HepG2 (cell line): ENCODE measurements around the gene DDX23. TPM values are rescaled to one million over a fixed set of nuclear protein-coding genes. Genes with fewer than 3 reads are reported as not detected.

ENCODE experiments used
- KIAA2018 ChIP-seq: sonication (generic); formaldehyde crosslinking; IDR thresholded peaks from 2 replicates; pipeline ENCODE4 v1.5.0; 2020; ENCODE audit warnings: mild to moderate bottlenecking, missing genetic modification reagents, borderline replicate concordance
- NPAS2 ChIP-seq: sonication (generic); formaldehyde crosslinking; IDR thresholded peaks from 2 replicates; pipeline ENCODE4 v1.8.0; 2022; ENCODE audit warnings: mild to moderate bottlenecking, missing genetic modification reagents, borderline replicate concordance
- XRCC5 ChIP-seq: fragments of 200-400 bp; formaldehyde crosslinking; optimal IDR thresholded peaks from 2 replicates; pipeline ENCODE3; 2017; ENCODE audit warnings: mild to moderate bottlenecking, low read length
- ZFP90 ChIP-seq: sonication (generic); formaldehyde crosslinking; IDR thresholded peaks from 2 replicates; pipeline ENCODE4 v1.8.0; 2022; ENCODE audit warnings: missing genetic modification reagents, mild to moderate bottlenecking, inconsistent platforms, borderline replicate concordance
- ZNF292 ChIP-seq: sonication (generic); formaldehyde crosslinking; IDR thresholded peaks from 2 replicates; pipeline ENCODE4 v1.8.1; 2022; ENCODE audit warnings: mild to moderate bottlenecking, low read depth, missing genetic modification reagents, borderline replicate concordance
- ZNF333 ChIP-seq: sonication (generic); formaldehyde crosslinking; IDR thresholded peaks from 2 replicates; pipeline ENCODE4 v1.4.0; 2020; ENCODE audit warnings: mild to moderate bottlenecking, missing genetic modification reagents, borderline replicate concordance
- ZNF510 ChIP-seq: sonication (generic); formaldehyde crosslinking; IDR thresholded peaks from 2 replicates; pipeline ENCODE4 v1.4.0; 2020; ENCODE audit warnings: low read depth, mild to moderate bottlenecking, missing genetic modification reagents
- ZNF570 ChIP-seq: sonication (generic); formaldehyde crosslinking; IDR thresholded peaks from 2 replicates; pipeline ENCODE4 v1.4.0; 2020; ENCODE audit warnings: mild to moderate bottlenecking, missing genetic modification reagents, borderline replicate concordance
- ZNF720 ChIP-seq: sonication (generic); formaldehyde crosslinking; IDR thresholded peaks from 2 replicates; pipeline ENCODE4 v1.4.0; 2020; ENCODE audit warnings: missing genetic modification reagents
- polyA plus RNA-seq, 8 experiments: library from polyadenylated mRNA; depleted of rRNA in 3 of 8; stranded (reverse) in 7 of 8; unstranded in 1 of 8; fragments of >200 nt; fragmentation: Illumina TruSeq in 4 of 8; extraction: Trizol in 4 of 8; gene quantifications; 2 replicates each; pipeline versions ENCODE4 v1.2.1 to v1.2.3, GENCODE V29; 2011 to 2016; ENCODE audit warnings: low read depth in 4 of 8, missing spikeins in 1 of 8, mixed read lengths in 1 of 8; ENCODE audit not compliant: insufficient read depth in 1 of 8
- total RNA-seq, 5 experiments: library from RNA; depleted of rRNA; stranded (reverse); fragments of >200 nt; fragmentation: Illumina TruSeq; extraction: Trizol; gene quantifications; 2 replicates each; pipeline ENCODE4 v1.2.3, GENCODE V29; 2016; ENCODE audit warnings: low read depth in 1 of 5
- TF ChIP-seq, protein P1 (sequence below), 2 experiments: sonication (generic) in 1 of 2; formaldehyde crosslinking in 1 of 2; IDR thresholded peaks; 2 replicates each; pipeline versions ENCODE4 v1.4.0 to v1.6.1; 2018 to 2020; ENCODE audit warnings: missing genetic modification reagents in 2 of 2, borderline replicate concordance in 1 of 2, low read depth in 1 of 2, mild to moderate bottlenecking in 1 of 2, missing biosample characterization in 1 of 2
- TF ChIP-seq, protein P2 (sequence below): sonication (generic); formaldehyde crosslinking; IDR thresholded peaks from 2 replicates; pipeline ENCODE4 v1.4.0; 2020; ENCODE audit warnings: missing genetic modification reagents, borderline replicate concordance

The DDX23 gene
- total and polyA plus RNA-seq, 2 of the 13 experiments (the other 11 are each of a cell fraction or from before 2014, with no cell fraction given), result 35.7 to 90.0 TPM

DNA sequence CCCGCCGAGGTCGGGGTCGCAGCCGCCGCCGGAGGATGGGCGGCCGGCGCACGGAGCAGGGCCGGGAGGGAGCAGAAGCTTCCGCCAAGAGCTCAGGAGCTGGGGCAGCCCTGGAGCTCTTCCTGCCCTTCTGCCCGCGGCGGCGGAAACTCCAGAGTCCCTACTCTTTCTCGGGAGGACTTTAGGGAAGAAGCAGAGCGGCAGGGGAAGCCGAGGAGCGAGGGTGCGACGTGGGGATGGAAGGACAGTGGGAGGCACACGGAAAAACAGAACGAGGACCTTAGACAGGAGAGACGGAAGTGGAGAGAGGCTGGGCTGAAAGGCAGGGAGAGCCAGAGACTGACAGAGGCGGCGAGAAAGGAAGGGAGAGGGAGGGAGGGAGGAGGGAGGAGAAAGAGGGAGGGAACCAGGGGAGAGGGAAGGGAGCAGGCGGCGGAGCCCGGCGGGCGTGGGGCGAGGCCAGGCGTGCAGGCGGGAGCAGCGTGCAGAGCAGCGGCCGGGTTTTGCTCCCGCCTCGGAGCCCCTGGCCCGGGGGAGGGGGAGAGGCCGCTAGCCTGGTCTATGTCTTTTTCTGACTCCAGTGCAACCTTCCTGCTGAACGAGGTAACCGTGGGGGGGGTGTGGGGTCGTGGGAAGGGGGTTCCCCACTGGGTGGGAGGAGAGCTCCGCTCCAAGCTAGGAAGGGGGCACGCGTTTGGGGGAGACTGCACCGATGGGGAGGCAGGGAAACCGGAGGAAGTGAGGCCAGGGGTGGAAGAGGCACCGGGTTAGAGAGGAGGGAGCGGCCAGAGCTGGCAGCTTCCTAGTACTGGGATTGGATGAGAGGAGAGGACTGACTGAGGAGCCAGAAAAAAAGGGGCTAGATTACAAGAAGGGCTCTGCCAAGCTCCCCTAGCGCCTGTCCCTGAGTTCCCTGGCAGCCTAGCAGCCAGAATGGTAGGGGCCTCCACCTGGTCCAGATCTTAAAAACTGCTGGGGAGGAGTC lies 36.5 kb downstream of the DDX23 start (continued):
- no peak for TF ChIP-seq ZNF292
- TF ChIP-seq ZNF570 (CRISPR knock-in tag), result no peak
- TF ChIP-seq NPAS2 (CRISPR knock-in tag), result no peak
- no peak for TF ChIP-seq ZFP90 (CRISPR knock-in tag)
- TF ChIP-seq ZNF333, result 0 out of 2 replicates have a peak, but pooled peaks have one; percentile 5
- TF ChIP-seq XRCC5, result no peak
- TF ChIP-seq, protein P1, sequence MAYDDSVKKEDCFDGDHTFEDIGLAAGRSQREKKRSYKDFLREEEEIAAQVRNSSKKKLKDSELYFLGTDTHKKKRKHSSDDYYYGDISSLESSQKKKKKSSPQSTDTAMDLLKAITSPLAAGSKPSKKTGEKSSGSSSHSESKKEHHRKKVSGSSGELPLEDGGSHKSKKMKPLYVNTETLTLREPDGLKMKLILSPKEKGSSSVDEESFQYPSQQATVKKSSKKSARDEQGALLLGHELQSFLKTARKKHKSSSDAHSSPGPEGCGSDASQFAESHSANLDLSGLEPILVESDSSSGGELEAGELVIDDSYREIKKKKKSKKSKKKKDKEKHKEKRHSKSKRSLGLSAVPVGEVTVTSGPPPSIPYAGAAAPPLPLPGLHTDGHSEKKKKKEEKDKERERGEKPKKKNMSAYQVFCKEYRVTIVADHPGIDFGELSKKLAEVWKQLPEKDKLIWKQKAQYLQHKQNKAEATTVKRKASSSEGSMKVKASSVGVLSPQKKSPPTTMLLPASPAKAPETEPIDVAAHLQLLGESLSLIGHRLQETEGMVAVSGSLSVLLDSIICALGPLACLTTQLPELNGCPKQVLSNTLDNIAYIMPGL (CRISPR knock-in tag; IDR thresholded peaks at IDR 0.05; ENCODE audit: borderline replicate concordance in 1 of 2, low read depth in 1 of 2), result peak in 1 of 2 experiments; percentile 59; a peak in 1 of 4 replicates
- TF ChIP-seq ZNF720 (CRISPR knock-in tag), result no peak
- no peak for TF ChIP-seq ZNF510
- TF ChIP-seq KIAA2018 (CRISPR knock-in tag), result no peak
- TF ChIP-seq, protein P2, sequence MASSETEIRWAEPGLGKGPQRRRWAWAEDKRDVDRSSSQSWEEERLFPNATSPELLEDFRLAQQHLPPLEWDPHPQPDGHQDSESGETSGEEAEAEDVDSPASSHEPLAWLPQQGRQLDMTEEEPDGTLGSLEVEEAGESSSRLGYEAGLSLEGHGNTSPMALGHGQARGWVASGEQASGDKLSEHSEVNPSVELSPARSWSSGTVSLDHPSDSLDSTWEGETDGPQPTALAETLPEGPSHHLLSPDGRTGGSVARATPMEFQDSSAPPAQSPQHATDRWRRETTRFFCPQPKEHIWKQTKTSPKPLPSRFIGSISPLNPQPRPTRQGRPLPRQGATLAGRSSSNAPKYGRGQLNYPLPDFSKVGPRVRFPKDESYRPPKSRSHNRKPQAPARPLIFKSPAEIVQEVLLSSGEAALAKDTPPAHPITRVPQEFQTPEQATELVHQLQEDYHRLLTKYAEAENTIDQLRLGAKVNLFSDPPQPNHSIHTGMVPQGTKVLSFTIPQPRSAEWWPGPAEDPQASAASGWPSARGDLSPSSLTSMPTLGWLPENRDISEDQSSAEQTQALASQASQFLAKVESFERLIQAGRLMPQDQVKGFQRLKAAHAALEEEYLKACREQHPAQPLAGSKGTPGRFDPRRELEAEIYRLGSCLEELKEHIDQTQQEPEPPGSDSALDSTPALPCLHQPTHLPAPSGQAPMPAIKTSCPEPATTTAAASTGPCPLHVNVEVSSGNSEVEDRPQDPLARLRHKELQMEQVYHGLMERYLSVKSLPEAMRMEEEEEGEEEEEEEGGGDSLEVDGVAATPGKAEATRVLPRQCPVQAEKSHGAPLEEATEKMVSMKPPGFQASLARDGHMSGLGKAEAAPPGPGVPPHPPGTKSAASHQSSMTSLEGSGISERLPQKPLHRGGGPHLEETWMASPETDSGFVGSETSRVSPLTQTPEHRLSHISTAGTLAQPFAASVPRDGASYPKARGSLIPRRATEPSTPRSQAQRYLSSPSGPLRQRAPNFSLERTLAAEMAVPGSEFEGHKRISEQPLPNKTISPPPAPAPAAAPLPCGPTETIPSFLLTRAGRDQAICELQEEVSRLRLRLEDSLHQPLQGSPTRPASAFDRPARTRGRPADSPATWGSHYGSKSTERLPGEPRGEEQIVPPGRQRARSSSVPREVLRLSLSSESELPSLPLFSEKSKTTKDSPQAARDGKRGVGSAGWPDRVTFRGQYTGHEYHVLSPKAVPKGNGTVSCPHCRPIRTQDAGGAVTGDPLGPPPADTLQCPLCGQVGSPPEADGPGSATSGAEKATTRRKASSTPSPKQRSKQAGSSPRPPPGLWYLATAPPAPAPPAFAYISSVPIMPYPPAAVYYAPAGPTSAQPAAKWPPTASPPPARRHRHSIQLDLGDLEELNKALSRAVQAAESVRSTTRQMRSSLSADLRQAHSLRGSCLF (CRISPR knock-in tag), result no peak
